NCI-H2227 treated with DMSO at 0.1 percent for 48 hours (cell line): ENCODE data around the gene RBM26.
"Not testable (repeated sequence)": the region's sequence is repeated elsewhere in the genome, so short reads cannot be mapped to it uniquely, and the experiment has no call there.

Source experiments
- DNase-seq: peaks from one replicate; lab custom pipeline; 2025; lab: John Stamatoyannopoulos, UW

RBM26 gene

GRCh38 chr13:79384022-79384610 is 21.9 kb downstream of the RBM26 start:
- DNase-seq: no peak

- DNase-seq: no peak
Observed at GRCh38 chr13:79382545-79383275, 23.3 kb downstream of the RBM26 start.

GRCh38 chr13:79380997-79381396 is 25.1 kb downstream of the RBM26 start:
- DNase-seq: no peak

GRCh38 chr13:79379274-79379673 is 26.8 kb downstream of the RBM26 start:
- DNase-seq: no peak

GRCh38 chr13:79376843-79377242 is 29.2 kb downstream of the RBM26 start:
- DNase-seq: no peak

- no peak for DNase-seq
Observed at GRCh38 chr13:79374578-79374977, 31.5 kb downstream of the RBM26 start.

GRCh38 chr13:79373916-79374315 is 32.1 kb downstream of the RBM26 start:
- DNase-seq: no peak

- DNase-seq: no peak
Observed at GRCh38 chr13:79369226-79369625, 36.8 kb downstream of the RBM26 start.

GRCh38 chr13:79365981-79366380 is 40.1 kb downstream of the RBM26 start:
- DNase-seq: no peak

GRCh38 chr13:79361299-79361698 is 44.8 kb downstream of the RBM26 start:
- DNase-seq: no peak

GRCh38 chr13:79360095-79360494 is 46.0 kb downstream of the RBM26 start:
- no peak for DNase-seq

- DNase-seq: no peak
Observed at GRCh38 chr13:79359064-79359463, 47.0 kb downstream of the RBM26 start.

GRCh38 chr13:79354285-79354684 is 51.8 kb downstream of the RBM26 start:
- DNase-seq: no peak

GRCh38 chr13:79353693-79354092 is 52.4 kb downstream of the RBM26 start:
- no peak for DNase-seq

- no peak for DNase-seq
Observed at GRCh38 chr13:79352107-79352506, 53.9 kb downstream of the RBM26 start.

- not testable (repeated sequence) for DNase-seq
Observed at GRCh38 chr13:79349608-79350007, 56.4 kb downstream of the RBM26 start.

- DNase-seq: no peak
Observed at GRCh38 chr13:79349011-79349410, 57.0 kb downstream of the RBM26 start.

GRCh38 chr13:79346300-79346914 is 59.6 kb downstream of the RBM26 start:
- DNase-seq: no peak

GRCh38 chr13:79341202-79341601 is 64.9 kb downstream of the RBM26 start:
- no peak for DNase-seq

- DNase-seq: no peak
Observed at GRCh38 chr13:79340490-79340889, 65.6 kb downstream of the RBM26 start.

GRCh38 chr13:79338343-79338742 is 67.7 kb downstream of the RBM26 start:
- no peak for DNase-seq

- DNase-seq: no peak
Observed at GRCh38 chr13:79336966-79337365, 69.1 kb downstream of the RBM26 start.

- no peak for DNase-seq
Observed at GRCh38 chr13:79328510-79328909, 77.5 kb downstream of the RBM26 start.
